A673 (cell line): ENCODE measurements around the gene ACSF3.

Experiments
- CTCF ChIP-seq: fragments of 300-800, 200-600 bp; sonication (generic); conservative IDR thresholded peaks from 2 replicates; pipeline ENCODE4 v1.5.1; 2017; ENCODE audit warnings: low read depth, mild to moderate bottlenecking, antibody characterized with exemption, low read length, moderate library complexity, mixed read lengths
- EZH2 ChIP-seq: fragments of 200-600 bp; sonication (generic); IDR thresholded peaks from 2 replicates; pipeline ENCODE4 v1.6.1; 2017; ENCODE audit warnings: borderline replicate concordance, low read depth, mild to moderate bottlenecking, mixed read lengths, antibody characterized with exemption, low read length; ENCODE audit not compliant: poor library complexity, severe bottlenecking

DNA sequence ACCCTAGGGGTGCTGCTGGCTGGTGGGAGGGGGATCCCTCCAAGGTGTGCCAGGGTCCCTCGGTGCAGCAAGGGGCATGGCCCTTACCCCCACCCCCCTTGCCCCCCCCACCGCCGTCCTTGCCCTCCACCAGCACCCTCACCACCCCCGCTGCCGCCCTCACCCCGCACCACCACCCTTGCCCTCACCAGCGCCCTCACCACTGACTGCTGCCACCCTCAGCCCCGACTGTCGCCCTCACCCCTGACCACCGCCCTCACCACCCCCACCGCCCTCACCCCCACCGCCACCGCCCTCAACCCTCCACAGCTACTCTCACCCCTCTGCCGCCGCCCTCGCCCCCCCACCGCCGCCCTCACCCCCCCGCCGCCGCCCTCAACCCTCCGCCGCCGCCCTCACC, 23.1 kb upstream of the ACSF3 start:
- TF ChIP-seq CTCF: no peak
- no peak for TF ChIP-seq EZH2
